K562 (cell line): ENCODE results near the gene PARS2.

Source experiments
- ELF4 ChIP-seq: fragments of 450-650 bp; formaldehyde crosslinking; IDR thresholded peaks from 2 replicates; pipeline ENCODE4 v1.4.0; 2022; ENCODE audit warnings: missing genetic modification characterization
- NFE2 ChIP-seq: IDR thresholded peaks from 2 replicates; pipeline ENCODE4 v1.6.1; 2014; ENCODE audit warnings: antibody characterized with exemption, low read depth
- ZNF778 ChIP-seq: fragments of 450-650 bp; formaldehyde crosslinking; IDR thresholded peaks from 2 replicates; pipeline ENCODE4 v1.4.0; 2020; ENCODE audit warnings: mild to moderate bottlenecking, moderate library complexity
- TF ChIP-seq, protein P1 (sequence below): sonication (generic); formaldehyde crosslinking; IDR thresholded peaks from 2 replicates; pipeline ENCODE4 v1.8.1; 2023; ENCODE audit warnings: mild to moderate bottlenecking, missing genetic modification reagents

GRCh38 chr1:54754045-54754444, 10.3 kb downstream of the PARS2 start:
- TF ChIP-seq ZNF778 (no peak), ELF4 (CRISPR knock-in tag) (no peak), NFE2 (no peak)
- TF ChIP-seq, protein P1, sequence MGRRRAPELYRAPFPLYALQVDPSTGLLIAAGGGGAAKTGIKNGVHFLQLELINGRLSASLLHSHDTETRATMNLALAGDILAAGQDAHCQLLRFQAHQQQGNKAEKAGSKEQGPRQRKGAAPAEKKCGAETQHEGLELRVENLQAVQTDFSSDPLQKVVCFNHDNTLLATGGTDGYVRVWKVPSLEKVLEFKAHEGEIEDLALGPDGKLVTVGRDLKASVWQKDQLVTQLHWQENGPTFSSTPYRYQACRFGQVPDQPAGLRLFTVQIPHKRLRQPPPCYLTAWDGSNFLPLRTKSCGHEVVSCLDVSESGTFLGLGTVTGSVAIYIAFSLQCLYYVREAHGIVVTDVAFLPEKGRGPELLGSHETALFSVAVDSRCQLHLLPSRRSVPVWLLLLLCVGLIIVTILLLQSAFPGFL (CRISPR knock-in tag), result no peak
